ENCODE measurements around the gene ZNF431.

- TF ChIP-seq REST (IDR thresholded peaks at IDR 0.05; ENCODE audit: low read depth, low read length) (no peak), GATA2 (CRISPR knock-in tag; IDR thresholded peaks at IDR 0.05) (no peak), CTCF (IDR thresholded peaks at IDR 0.05) (no peak), SIN3A (IDR thresholded peaks at IDR 0.05; ENCODE audit: borderline replicate concordance, low read depth, low read length) (no peak), RAD21 (IDR thresholded peaks at IDR 0.05; ENCODE audit: low read length) (no peak), EZH2phosphoT487 (IDR thresholded peaks at IDR 0.05; ENCODE audit: borderline replicate concordance, low read depth) (no peak), YY1 (IDR thresholded peaks at IDR 0.05; ENCODE audit: low read depth) (no peak), POLR2AphosphoS5 (IDR thresholded peaks at IDR 0.05; ENCODE audit: low read depth, low read length) (no peak), MXI1 (IDR thresholded peaks at IDR 0.05; ENCODE audit: low read depth, low read length) (no peak), EP300 (IDR thresholded peaks at IDR 0.05; ENCODE audit: borderline replicate concordance in 1 of 2, low read depth in 1 of 2, low read length in 1 of 2) (no peak), CHD2 (IDR thresholded peaks at IDR 0.05; ENCODE audit: low read length, partially characterized antibody) (no peak), SMC3 (IDR thresholded peaks at IDR 0.05; ENCODE audit: low read depth, low read length) (no peak), RFX5 (IDR thresholded peaks at IDR 0.05; ENCODE audit: low read length) (no peak)
Measured at GRCh38 chr19:21115430-21115829, 26.4 kb upstream of the ZNF431 start.
